Mesodermal cell (in vitro differentiated cells): ENCODE measurements around the gene LPIN3.
A peak's percentile ranks its signal among the peaks of the same experiment; 100 is the strongest.
"Not testable (repeated sequence)": the region's sequence is repeated elsewhere in the genome, so short reads cannot be mapped to it uniquely, and the experiment has no call there.

Experiments used
- H3K27ac ChIP-seq: 2 replicates; pipeline ENCODE4 v1.7.0; 2013; ENCODE audit warnings: mild to moderate bottlenecking, low read depth, low read length, moderate library complexity; ENCODE audit not compliant: severe bottlenecking
- H3K36me3 ChIP-seq: 2 replicates; pipeline ENCODE4 v1.7.1; 2013; ENCODE audit warnings: mild to moderate bottlenecking, low read length, moderate library complexity; ENCODE audit not compliant: control insufficient read depth, insufficient read depth
- H3K4me1 ChIP-seq: one replicate; pipeline ENCODE4 v1.7.1; 2013; ENCODE audit warnings: mild to moderate bottlenecking, low read length; ENCODE audit not compliant: insufficient read depth, control insufficient read depth, poor library complexity, severe bottlenecking
- H3K4me3 ChIP-seq: 2 replicates; pipeline ENCODE4 v1.7.0; 2013; ENCODE audit warnings: low read length, control low read depth, mild to moderate bottlenecking; ENCODE audit not compliant: insufficient read depth, poor library complexity, severe bottlenecking; ENCODE audit errors: extremely low read depth
- H3K9me3 ChIP-seq: 2 replicates; pipeline ENCODE4 v1.7.1; 2013; ENCODE audit warnings: mild to moderate bottlenecking, low read length, moderate library complexity; ENCODE audit not compliant: control insufficient read depth
- WGBS, 2 experiments: methylation state at CpG; one replicate each; pipeline ENCODE4 v1.1.5; 2013; ENCODE audit warnings: missing lambda C conversion rate in 2 of 2; ENCODE audit not compliant: insufficient coverage in 2 of 2; 5-methylcytosine and 5-hydroxymethylcytosine counted together

The LPIN3 gene

DNA sequence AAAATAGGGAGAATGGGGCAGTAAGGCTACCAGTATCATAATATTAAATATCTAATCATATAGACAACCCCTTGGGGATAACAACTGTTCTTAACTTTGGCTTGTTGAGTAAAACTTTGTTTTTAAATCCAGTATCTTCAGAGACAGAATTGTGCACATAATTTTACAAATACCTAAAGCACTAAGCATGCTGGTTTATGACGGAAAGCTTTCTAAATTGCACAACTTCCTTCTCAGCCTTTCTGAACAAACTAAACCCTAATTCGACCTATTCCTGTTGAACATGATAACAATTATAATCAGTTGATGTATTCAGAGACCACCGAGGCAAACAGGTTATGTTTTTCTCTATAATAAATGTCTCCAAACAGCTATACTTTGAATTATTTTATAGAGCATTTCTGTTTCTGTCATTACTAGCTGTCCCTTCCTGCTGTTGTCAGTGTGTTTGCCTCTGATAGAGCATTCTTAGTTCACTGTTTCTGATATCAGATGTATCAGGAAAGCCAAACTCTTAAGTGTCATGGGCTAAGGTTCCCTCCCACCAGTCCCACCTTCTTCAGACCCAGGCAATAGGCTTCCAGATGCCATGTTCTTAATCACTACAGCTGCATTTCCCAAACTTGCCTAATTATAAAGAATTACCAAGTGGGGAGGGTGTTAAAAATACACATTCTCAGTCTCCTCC is 31.8 kb upstream of the LPIN3 start:
- H3K27ac ChIP-seq: no peak overlapping the region
- H3K4me1 ChIP-seq: peaks cover 14% of the 10 kb centered on the region
- 100% methylated on average over 1 of the region's 3 CpGs; no CpG with 5 or more reads in 1 of the 2 experiments for WGBS, 2 experiments
- H3K36me3 ChIP-seq: no peaks in the 10 kb centered on the region
- H3K4me3 ChIP-seq: no peak overlapping the region
- H3K9me3 ChIP-seq: no peaks in the 10 kb centered on the region

DNA sequence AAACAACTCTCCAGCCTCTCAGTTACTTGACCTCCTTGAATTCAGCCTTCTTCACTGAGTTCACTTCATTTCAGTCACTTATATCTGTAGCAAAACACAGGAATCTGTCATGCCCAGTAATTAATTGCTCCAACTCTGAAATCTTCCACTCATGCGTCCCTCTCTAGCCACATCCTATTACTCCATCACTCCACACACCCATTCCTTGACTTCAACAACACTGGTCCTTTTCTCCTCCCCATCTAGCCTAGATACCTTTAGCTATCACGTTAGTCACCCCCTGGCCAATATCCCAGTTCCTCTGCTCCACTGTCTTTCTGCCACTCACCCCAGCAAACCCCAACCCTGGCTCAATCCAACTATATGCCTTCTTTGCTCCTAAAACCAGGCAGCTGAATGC is 30.8 kb upstream of the LPIN3 start:
- H3K36me3 ChIP-seq: no peaks in the 10 kb centered on the region
- H3K4me1 ChIP-seq: peaks cover 14% of the 10 kb centered on the region
- H3K9me3 ChIP-seq: no peaks in the 10 kb centered on the region
- WGBS, 2 experiments: 100% methylated on average over 2 of the region's 2 CpGs
- H3K4me3 ChIP-seq: no peak overlapping the region
- H3K27ac ChIP-seq: no peak overlapping the region

GRCh38 chr20:41312009-41312408 is 28.6 kb upstream of the LPIN3 start:
- not testable (repeated sequence) for H3K4me3 ChIP-seq, H3K36me3 ChIP-seq, H3K9me3 ChIP-seq, H3K27ac ChIP-seq
- 87 to 94% methylated on average over 6 of the region's 6 CpGs for WGBS, 2 experiments
- peaks cover 24% of the 10 kb centered on the region for H3K4me1 ChIP-seq

- Histone ChIP-seq H3K9me3 (no peaks in the 10 kb centered on the region), H3K4me1 (peaks cover 11% of the 10 kb centered on the region), H3K4me3 (no peak overlapping the region), H3K36me3 (no peaks in the 10 kb centered on the region), H3K27ac (no peak overlapping the region)
- 100% methylated on average over 1 of the region's 2 CpGs; no CpG with 5 or more reads in 1 of the 2 experiments for WGBS, 2 experiments
These were observed 26.2 kb upstream of the LPIN3 start for GRCh38 chr20:41314386-41314785.

GRCh38 chr20:41316051-41316450 is 24.6 kb upstream of the LPIN3 start:
- no peaks in the 10 kb centered on the region for H3K9me3 ChIP-seq
- H3K4me1 ChIP-seq: peaks cover 10% of the 10 kb centered on the region
- WGBS, 2 experiments: 94 to 100% methylated on average over 2 to 3 of the region's 6 CpGs
- peak overlapping the region; percentile 74 for H3K4me3 ChIP-seq
- no peaks in the 10 kb centered on the region for H3K36me3 ChIP-seq
- peak overlapping the region; percentile 95 for H3K27ac ChIP-seq

- peak overlapping the region; percentile 95 for H3K27ac ChIP-seq
- H3K36me3 ChIP-seq: no peaks in the 10 kb centered on the region
- H3K9me3 ChIP-seq: no peaks in the 10 kb centered on the region
- peaks cover 10% of the 10 kb centered on the region for H3K4me1 ChIP-seq
- H3K4me3 ChIP-seq: peak overlapping the region; percentile 74
- 3% methylated on average over 44 to 57 of the region's 66 CpGs for WGBS, 2 experiments
These were observed 23.7 kb upstream of the LPIN3 start for GRCh38 chr20:41316602-41317545.

DNA sequence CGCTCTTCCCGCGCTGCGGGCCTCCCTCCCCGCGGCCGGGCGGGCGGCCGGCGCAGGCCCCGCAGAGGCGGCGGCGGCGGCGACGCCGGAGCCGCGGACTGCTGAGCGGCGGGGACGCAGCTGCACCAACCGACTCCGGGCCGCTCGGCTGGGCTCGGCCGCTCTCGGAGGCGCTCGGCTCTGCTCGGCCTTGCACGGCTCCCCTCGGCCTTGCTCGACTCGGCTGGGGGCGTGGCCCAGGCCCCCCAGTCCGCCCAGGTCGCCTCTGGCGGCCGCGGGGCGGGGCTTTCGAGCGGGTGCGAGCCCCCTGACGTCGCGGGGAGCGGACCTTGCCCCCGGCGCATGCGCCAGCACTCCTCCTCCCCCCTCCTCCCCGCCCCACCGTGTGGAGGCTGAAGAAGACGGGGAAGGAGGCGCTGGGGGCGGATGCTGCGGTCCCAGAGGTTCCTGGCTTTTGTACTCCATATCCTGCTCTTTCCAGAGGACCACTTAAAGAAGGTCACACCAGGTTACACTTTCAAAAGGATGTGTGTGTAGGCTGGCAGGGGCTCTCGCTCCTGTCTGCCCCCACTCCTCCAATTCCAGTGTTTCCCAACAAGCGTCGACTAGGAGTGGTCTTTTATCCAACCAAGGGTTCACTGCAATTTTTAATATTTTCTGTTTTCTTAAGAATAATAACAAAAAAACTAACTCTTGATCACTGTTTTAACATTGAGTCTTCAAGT is 22.9 kb upstream of the LPIN3 start, which contains the start of gene ZHX3:
TSS of gene ZHX3 (minus strand) at position 186 of the 725 bp plus-strand sequence. CDS start 112,815 bp downstream, outside the sequence.
- no peaks in the 10 kb centered on the region for H3K9me3 ChIP-seq
- H3K4me1 ChIP-seq: peaks cover 10% of the 10 kb centered on the region
- peak within 1 kb of the TSS; percentile 95 for H3K27ac ChIP-seq
- no peaks in the 10 kb centered on the region for H3K36me3 ChIP-seq
- WGBS, 2 experiments: 0 to 1% methylated on average over 28 to 34 of the region's 64 CpGs
- H3K4me3 ChIP-seq: peak within 1 kb of the TSS; percentile 74

- peaks cover 10% of the 10 kb centered on the region for H3K4me1 ChIP-seq
- no peaks in the 10 kb centered on the region for H3K36me3 ChIP-seq
- H3K4me3 ChIP-seq: peak overlapping the region; percentile 32
- no peak overlapping the region for H3K27ac ChIP-seq
- no peaks in the 10 kb centered on the region for H3K9me3 ChIP-seq
- WGBS, 2 experiments: 88 to 90% methylated on average over 3 of the region's 5 CpGs
These were observed 22.4 kb upstream of the LPIN3 start for GRCh38 chr20:41318271-41318649.

DNA sequence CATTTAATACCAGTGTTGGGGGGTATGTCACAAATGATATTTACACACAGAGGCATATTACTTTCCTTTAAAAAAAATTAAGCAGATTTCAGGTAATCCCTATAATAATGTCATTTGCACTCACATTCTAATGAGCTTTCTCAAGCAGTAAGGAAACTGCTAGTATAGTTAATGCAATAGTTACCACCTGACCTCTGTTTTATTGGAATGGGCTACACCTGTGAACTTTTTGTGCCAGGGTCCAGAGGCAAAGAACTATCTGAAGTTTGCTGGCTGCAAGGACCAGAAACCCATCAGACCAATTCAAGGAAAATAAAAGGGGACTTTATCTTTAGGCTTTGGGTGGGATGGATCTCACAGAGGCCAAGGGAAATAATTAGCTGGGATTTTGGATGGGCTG is 20.2 kb upstream of the LPIN3 start:
- no peak overlapping the region for H3K4me3 ChIP-seq
- H3K9me3 ChIP-seq: no peaks in the 10 kb centered on the region
- no peak overlapping the region for H3K27ac ChIP-seq
- H3K36me3 ChIP-seq: no peaks in the 10 kb centered on the region
- peaks cover 8% of the 10 kb centered on the region for H3K4me1 ChIP-seq

DNA sequence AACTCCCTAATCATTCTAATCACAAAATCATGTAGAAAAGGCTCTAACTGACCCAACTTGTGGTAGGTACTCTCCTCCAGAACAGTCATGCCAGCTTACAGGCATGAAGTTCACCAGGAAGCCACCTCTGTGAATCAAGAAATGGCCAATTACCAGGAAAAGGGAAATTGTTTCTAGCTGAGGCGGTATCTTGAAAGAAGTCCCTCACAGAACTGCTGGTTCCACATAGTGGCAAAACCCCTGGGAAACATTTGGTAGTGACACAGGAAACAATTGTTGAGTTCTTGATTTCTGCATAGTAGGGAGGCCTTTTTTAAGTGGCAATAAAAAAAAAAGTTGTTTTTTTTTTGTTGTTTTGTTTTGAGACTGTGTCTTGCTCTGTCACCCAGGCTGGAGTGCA is 19.6 kb upstream of the LPIN3 start:
- WGBS, 2 experiments: 89 to 93% methylated on average over 1 of the region's 1 CpG
- Histone ChIP-seq H3K27ac (no peak overlapping the region), H3K9me3 (no peaks in the 10 kb centered on the region), H3K36me3 (no peaks in the 10 kb centered on the region), H3K4me1 (peaks cover 3% of the 10 kb centered on the region), H3K4me3 (no peak overlapping the region)
